ENCODE measurements around the gene MMP14. TPM values are rescaled to one million over a fixed set of nuclear protein-coding genes. Genes with fewer than 3 reads are reported as not detected.
A peak's percentile ranks its signal among the peaks of the same experiment; 100 is the strongest.

The MMP14 gene
- total and polyA plus RNA-seq, 3 donors from 2014 or later: 14.2 to 54.6 (median 35.8) TPM

DNA sequence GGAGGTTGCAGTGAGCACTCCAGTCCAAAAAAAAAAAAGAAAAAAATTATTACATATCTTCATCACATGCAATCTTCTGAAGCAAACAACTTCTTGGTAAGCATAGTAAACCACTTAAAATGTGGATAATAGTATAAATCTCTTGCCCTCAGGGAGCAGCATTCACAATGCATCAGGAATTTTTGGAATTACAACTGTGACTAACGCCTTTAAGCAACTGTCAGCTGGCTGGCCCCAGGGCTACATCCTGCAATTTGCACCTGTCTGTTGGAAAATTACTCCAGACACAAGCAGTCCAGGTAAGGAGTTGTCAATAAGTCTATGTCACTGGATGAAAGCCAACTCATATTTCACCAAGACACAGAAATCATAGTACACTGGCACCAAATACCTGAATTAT is 15.7 kb upstream of the MMP14 start:
- Histone ChIP-seq H3K36me3 (ENCODE audit: low read depth, missing control alignments) (no peaks in the 10 kb centered on the region), H3K27me3 (no peaks in the 10 kb centered on the region), H3K27ac (no peak overlapping the region), H3K9me3 (no peaks in the 10 kb centered on the region), H3K4me3 (no peak overlapping the region), H3K4me1 (peaks cover 16% of the 10 kb centered on the region)
- WGBS, 2 donors: 97 to 100% methylated on average over 1 of the region's 1 CpG
- TF ChIP-seq POLR2A (IDR thresholded peaks at IDR 0.05): no peak
- TF ChIP-seq, protein P1, sequence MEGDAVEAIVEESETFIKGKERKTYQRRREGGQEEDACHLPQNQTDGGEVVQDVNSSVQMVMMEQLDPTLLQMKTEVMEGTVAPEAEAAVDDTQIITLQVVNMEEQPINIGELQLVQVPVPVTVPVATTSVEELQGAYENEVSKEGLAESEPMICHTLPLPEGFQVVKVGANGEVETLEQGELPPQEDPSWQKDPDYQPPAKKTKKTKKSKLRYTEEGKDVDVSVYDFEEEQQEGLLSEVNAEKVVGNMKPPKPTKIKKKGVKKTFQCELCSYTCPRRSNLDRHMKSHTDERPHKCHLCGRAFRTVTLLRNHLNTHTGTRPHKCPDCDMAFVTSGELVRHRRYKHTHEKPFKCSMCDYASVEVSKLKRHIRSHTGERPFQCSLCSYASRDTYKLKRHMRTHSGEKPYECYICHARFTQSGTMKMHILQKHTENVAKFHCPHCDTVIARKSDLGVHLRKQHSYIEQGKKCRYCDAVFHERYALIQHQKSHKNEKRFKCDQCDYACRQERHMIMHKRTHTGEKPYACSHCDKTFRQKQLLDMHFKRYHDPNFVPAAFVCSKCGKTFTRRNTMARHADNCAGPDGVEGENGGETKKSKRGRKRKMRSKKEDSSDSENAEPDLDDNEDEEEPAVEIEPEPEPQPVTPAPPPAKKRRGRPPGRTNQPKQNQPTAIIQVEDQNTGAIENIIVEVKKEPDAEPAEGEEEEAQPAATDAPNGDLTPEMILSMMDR (IDR thresholded peaks at IDR 0.05): no peak
- intact Hi-C loops (cut with DNase I; ENCODE audit: low total_unique reads): no loop called here
- DNase-seq: no peak

DNA sequence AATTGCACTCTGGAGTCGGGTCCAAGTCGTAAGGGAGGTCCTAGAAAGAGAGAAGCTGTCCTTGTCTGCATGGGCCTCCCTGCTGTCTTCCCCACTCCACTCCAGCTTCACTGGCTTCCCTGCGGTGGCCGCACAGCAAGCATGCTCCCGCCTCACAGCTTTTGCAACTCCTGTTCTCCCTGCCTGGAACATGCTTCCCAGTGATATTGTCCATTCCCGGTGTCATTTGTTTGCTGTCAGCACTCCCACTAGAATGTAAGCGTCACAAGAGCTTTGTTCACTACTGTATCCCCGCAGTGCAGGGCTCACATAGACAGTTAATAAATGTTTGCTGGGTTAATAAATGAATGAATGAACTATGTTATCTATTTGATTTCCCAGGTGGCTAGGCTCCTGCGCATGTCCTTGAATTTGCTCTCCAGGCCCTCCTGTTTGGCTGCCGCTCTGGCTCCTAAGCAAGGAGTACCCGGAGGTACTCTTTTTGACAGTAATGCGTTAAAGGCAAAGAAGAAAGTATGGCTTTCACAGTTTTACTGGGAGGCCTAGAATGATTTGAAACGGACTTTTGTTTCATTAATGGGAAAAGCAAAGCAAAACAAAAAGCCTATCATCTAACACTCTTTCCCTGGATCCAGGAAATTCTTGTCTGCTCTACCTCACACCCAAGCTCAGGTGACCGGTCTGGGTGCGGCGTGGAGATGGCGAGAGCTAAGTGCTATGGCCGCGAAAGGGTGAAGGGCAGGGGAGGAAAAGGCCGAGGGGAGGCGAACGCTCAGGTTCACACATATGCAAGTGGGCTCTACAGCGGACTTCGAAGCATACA is 15.0 kb upstream of the MMP14 start:
- Histone ChIP-seq H3K36me3 (ENCODE audit: low read depth, missing control alignments) (no peaks in the 10 kb centered on the region), H3K27me3 (no peaks in the 10 kb centered on the region), H3K27ac (no peak overlapping the region), H3K4me1 (peaks cover 16% of the 10 kb centered on the region), H3K4me3 (peak overlapping the region in 1 of 2 donors; percentile 58), H3K9me3 (no peaks in the 10 kb centered on the region)
- intact Hi-C loops (cut with DNase I; ENCODE audit: low total_unique reads): no loop called here
- DNase-seq: no peak
- TF ChIP-seq POLR2A (IDR thresholded peaks at IDR 0.05): no peak
- TF ChIP-seq, protein P1 (IDR thresholded peaks at IDR 0.05): no peak
- WGBS, 2 donors: 58 to 61% methylated on average over 24 of the region's 24 CpGs

DNA sequence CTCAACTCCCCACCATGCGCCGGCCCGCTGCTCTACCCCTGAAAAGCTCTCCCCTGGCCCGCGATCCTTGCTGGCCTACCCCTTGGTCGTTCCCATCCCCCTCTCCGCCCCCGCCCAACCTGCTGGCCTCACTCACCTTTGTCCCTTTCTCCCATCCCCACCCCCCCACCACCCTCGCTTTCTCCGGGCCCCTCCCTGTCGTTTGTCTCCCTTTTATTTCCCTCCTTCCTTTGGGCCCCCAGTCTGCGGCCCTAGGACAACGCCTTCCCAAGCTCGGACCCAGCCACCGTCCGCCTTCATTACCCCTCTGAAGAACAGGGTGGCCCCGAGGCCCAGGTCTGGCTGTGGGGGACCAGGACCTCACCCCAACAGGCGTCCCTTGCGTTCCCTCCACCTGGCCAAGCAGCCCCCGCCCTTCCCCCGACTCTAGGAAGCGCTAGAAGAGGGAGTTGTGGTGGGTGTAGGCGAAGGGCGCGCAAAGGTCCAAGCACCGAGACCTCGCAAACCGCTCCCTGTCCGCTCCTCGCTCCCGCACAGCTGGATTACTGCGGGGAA is 14.3 kb upstream of the MMP14 start:
- no peaks in the 10 kb centered on the region for H3K27me3 ChIP-seq

DNA sequence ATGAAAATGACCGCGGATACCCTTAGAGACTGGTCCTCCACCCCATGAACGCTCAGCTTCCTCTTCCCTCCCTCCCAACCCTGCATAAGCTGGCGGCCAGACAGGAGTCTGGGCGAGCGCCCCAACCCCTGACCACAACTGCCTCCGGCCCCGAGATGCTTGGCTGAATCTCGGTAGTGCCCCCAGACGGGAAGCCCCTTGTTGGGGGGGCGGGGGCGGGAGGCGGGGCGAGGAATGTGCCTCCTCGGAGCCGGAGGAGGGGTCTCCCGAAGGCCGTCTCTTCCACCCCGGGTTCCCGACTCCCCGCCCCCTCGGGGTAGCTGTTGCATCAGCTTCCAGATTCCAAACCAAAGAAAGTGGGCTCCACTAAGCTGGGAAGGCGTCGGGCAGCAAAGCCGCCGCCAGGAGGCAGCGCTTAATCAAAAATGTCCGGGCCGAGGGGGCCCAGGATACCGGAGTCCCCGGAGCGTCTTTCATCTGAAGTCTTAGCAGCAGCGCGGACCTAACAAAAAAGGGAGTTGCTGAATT is 13.8 kb upstream of the MMP14 start:
- intact Hi-C loops (cut with DNase I; ENCODE audit: low total_unique reads): no loop called here
- Histone ChIP-seq H3K9me3 (no peaks in the 10 kb centered on the region), H3K4me3 (peak overlapping the region; percentile 32 to 58), H3K36me3 (ENCODE audit: low read depth, missing control alignments) (no peaks in the 10 kb centered on the region), H3K4me1 (peaks cover 16% of the 10 kb centered on the region), H3K27me3 (no peaks in the 10 kb centered on the region), H3K27ac (no peak overlapping the region)
- DNase-seq: peak; percentile 65
- 1% methylated on average over 12 to 34 of the region's 34 CpGs for WGBS, 2 donors
- no peak for TF ChIP-seq POLR2A (IDR thresholded peaks at IDR 0.05)
- TF ChIP-seq, protein P1 (IDR thresholded peaks at IDR 0.05): peak; percentile 40 to 75 (median 70)

More for the DNA sequence above, 14.3 kb upstream of the MMP14 start:
- H3K4me1 ChIP-seq: peaks cover 16% of the 10 kb centered on the region
- WGBS, 2 donors: 43 to 50% methylated on average over 17 to 31 of the region's 32 CpGs
- H3K36me3 ChIP-seq (ENCODE audit: low read depth, missing control alignments): no peaks in the 10 kb centered on the region
- DNase-seq: no peak
- no peaks in the 10 kb centered on the region for H3K9me3 ChIP-seq
- peak overlapping the region; percentile 32 to 58 for H3K4me3 ChIP-seq
- intact Hi-C loops (cut with DNase I; ENCODE audit: low total_unique reads): no loop called here
- TF ChIP-seq, protein P1 (IDR thresholded peaks at IDR 0.05): no peak
- no peak for TF ChIP-seq POLR2A (IDR thresholded peaks at IDR 0.05)
- H3K27ac ChIP-seq: no peak overlapping the region

Data from testis (tissue), 3 donors.